Mucosa of descending colon (tissue), 3 donors: ENCODE data around the gene GUCA2A. TPM values are rescaled to one million over a fixed set of nuclear protein-coding genes. Genes with fewer than 3 reads are reported as not detected.

ENCODE experiments used
- ATAC-seq: fragments of 200-7000 bp; cut with Tn5 transposase; one replicate; pipeline ENCODE4 v1.9.1; 2020; ENCODE audit warnings: mild to moderate bottlenecking, moderate library complexity
- DNase-seq, 3 donors: peaks; one replicate each; pipeline ENCODE4 v3.0.0-alpha.2; 2020
- H3K36me3 ChIP-seq: fragments of 200-600 bp; one replicate; pipeline ENCODE4 v1.8.0; 2021; ENCODE audit warnings: low read depth, mild to moderate bottlenecking
- H3K4me1 ChIP-seq: fragments of 200-600 bp; one replicate; pipeline ENCODE4 v1.8.0; 2021; ENCODE audit warnings: low read depth, mild to moderate bottlenecking
- H3K4me3 ChIP-seq: fragments of 200-600 bp; one replicate; pipeline ENCODE4 v1.8.0; 2021; ENCODE audit warnings: mild to moderate bottlenecking
- H3K9me3 ChIP-seq: fragments of 200-600 bp; one replicate; pipeline ENCODE4 v1.8.0; 2021; ENCODE audit warnings: mild to moderate bottlenecking
- intact Hi-C, 2 donors: fragments of 100-400 bp; cut with DNase I in 1 of 2; cut with micrococcal nuclease in 1 of 2; formaldehyde crosslinking; loops; one replicate each; pipeline versions ENCODE4 v1.11.0 to v1.11.1; 2022; cut with DNase I, micrococcal nuclease
- total RNA-seq, 3 donors: library from RNA; stranded (reverse); fragmentation: NEBNext Ultra II Directional in 2 of 3; extraction: Animal tissue kit (Norgen Biotek cat#: 25700) in 2 of 3; gene quantifications; one replicate each; pipeline versions ENCODE4 v1.2.1 to v1.2.4, GENCODE V29; 2021 to 2023
- TF ChIP-seq, protein P1 (sequence below): fragments of 200-600 bp; IDR thresholded peaks from one replicate; pipeline ENCODE4 v1.8.0; 2022; ENCODE audit warnings: antibody characterized with exemption, mild to moderate bottlenecking
- donor health status: DM: no; HTN: no; CAD: no; lungs with moderate emphysema.
- donor health status: DM: no; HTN: no; CAD: no.
- donor health status: DM: no; HTN: yes; CAD: no.

The GUCA2A gene
- total RNA-seq, 3 donors from 2014 or later, result 920 to 2,800 (median 1,254) TPM

DNA sequence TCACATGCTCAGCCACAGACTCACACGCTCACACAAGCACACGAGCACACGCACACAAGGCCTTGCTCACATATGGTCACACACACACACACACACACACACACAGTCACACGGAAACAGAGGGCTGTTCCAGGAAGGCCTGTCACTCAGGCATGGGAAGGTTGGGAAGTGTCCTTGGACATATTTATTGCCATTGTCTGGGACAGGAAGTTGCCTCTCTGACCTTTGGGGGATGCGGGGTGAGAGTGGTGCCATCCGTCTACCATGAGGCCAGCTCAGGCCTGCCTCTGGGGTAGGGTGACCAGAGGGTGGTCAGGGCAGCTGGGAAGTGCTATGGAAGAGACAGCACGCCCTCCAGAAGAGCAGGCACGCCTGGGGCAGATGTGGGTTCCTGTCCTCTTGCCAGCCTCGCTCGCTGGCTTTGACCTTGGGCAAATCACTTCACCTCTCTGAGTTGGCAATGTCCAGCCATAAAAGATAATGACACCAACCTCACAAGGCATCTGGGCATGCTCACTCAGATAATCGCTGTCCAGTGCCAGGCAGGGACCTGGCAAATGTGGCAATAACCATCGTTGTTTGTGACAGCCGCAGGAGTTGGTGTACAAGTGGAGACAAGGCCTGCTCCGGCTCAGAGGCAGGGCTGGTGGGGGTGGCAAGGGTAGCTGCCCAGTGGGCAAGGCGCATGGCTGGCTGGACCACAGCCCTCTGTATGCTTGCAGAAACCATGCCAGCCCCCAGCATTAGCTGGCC is 8.0 kb upstream of the GUCA2A start:
- peak; percentile 70 for ATAC-seq
- TF ChIP-seq, protein P1, sequence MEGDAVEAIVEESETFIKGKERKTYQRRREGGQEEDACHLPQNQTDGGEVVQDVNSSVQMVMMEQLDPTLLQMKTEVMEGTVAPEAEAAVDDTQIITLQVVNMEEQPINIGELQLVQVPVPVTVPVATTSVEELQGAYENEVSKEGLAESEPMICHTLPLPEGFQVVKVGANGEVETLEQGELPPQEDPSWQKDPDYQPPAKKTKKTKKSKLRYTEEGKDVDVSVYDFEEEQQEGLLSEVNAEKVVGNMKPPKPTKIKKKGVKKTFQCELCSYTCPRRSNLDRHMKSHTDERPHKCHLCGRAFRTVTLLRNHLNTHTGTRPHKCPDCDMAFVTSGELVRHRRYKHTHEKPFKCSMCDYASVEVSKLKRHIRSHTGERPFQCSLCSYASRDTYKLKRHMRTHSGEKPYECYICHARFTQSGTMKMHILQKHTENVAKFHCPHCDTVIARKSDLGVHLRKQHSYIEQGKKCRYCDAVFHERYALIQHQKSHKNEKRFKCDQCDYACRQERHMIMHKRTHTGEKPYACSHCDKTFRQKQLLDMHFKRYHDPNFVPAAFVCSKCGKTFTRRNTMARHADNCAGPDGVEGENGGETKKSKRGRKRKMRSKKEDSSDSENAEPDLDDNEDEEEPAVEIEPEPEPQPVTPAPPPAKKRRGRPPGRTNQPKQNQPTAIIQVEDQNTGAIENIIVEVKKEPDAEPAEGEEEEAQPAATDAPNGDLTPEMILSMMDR, result no peak

DNA sequence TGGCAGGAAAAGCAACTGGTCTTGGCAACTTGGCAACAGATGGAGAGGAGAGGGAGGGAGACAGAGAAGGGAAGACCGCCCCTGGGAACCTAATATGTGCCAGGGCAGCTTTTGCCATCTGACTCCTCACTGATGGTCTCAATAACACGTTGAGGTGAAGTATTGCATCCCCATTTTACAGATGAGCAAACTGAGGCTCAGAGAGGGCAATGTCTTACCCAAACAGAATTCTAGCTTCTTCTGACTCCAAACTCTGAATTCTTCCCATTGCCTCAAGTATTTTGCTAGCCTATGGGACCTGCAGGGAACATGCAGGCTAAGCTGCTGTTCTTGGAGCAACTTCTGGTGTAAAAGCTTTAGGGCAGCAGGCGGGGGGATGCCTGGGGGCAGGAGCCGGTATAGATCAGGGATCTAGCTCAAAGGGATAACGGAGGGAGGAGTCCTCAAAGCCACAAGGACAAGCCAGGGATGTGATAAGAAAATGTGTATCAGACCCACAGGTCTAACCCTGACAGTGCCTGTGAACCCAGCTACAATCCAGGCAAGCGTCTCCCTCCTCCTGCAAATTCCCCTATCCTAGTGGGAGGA is 7.2 kb upstream of the GUCA2A start:
- peaks cover 37% of the 10 kb centered on the region for H3K4me1 ChIP-seq
- no peak overlapping the region for H3K4me3 ChIP-seq
- no peaks in the 10 kb centered on the region for H3K9me3 ChIP-seq
- no peaks in the 10 kb centered on the region for H3K36me3 ChIP-seq
- TF ChIP-seq, protein P1, result no peak
- DNase-seq (peak in 1 of 3 donors; percentile 23), ATAC-seq (no peak)
- intact Hi-C loops, result no loop called here

More for the DNA sequence above, 8.0 kb upstream of the GUCA2A start:
- Histone ChIP-seq H3K9me3 (no peaks in the 10 kb centered on the region), H3K36me3 (no peaks in the 10 kb centered on the region), H3K4me1 (peaks cover 37% of the 10 kb centered on the region), H3K4me3 (no peak overlapping the region)
- intact Hi-C loops, result no loop called here
- DNase-seq, result peak; percentile 52 to 76 (median 63)

DNA sequence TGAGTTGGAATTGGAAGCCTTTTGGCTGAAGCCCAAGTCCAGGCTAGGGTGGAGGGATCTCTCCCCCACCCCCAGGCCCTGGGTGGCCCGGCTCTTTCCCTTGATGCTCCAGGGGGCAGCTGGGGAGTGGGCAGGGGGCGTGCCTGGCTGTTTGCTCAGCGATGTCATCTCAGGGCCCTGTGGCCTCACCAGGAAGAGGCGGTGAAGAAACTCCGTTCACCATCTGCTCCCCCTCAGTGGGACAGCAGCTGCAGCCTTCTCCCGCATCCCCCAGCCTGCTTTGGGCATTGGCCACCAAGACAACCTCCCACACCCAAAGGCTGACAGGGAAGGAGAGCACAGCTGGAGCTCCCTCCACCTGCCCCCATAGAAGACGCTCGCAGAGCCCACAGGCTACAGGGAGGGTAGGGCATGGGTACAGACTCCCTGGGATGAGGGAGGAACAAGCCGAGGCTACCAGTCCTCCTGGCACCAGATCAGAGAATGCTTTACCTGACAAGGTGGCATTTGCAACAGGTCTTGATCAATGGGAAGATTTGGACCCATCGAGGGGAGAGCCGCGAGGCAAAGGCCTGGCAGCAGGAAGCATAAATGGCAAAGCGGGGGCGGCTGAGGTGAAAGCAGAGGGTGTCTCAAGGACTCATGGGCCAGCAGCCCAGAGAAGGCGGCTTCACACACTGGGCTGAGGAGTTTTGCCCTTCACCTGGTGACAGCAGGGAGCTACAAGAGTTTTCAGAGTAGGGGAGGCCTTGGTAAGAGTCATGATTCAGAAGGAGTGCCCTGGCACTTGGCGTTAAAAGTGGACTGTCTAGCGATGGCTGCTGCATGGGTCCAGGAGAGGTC is 6.5 kb upstream of the GUCA2A start:
- TF ChIP-seq, protein P1, result no peak
- DNase-seq, result peak in 2 of 3 donors; percentile 47 to 48

DNA sequence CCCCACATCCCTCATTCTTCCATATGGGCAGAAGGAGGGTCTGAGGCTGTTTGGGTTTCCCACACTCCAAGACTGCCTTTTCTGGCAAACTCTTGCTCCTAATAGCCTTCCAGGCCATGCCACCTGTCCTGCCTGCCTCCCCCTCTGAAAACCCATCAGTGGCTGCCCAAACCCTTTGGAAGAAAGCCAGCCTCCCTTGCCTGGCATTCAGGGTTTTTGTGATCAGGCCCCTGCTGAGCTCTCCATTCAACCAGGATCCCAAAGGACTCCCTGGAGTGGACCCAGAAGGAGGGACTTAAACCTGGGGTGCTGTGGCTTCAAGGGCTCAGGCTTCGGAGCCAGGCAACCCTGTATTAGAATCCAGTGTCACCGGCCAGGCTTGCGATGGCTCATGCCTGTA is 4.2 kb upstream of the GUCA2A start:
- no peak for DNase-seq
- Histone ChIP-seq H3K36me3 (no peaks in the 10 kb centered on the region), H3K4me3 (no peak overlapping the region), H3K4me1 (peaks cover 55% of the 10 kb centered on the region), H3K9me3 (no peaks in the 10 kb centered on the region)
- no peak for ATAC-seq
- intact Hi-C loops, result no loop called here
- TF ChIP-seq, protein P1, result no peak

More for the DNA sequence above, 6.5 kb upstream of the GUCA2A start:
- Histone ChIP-seq H3K36me3 (no peaks in the 10 kb centered on the region), H3K4me1 (peaks cover 41% of the 10 kb centered on the region), H3K9me3 (no peaks in the 10 kb centered on the region), H3K4me3 (no peak overlapping the region)
- intact Hi-C loops, result no loop called here
- no peak for ATAC-seq

DNA sequence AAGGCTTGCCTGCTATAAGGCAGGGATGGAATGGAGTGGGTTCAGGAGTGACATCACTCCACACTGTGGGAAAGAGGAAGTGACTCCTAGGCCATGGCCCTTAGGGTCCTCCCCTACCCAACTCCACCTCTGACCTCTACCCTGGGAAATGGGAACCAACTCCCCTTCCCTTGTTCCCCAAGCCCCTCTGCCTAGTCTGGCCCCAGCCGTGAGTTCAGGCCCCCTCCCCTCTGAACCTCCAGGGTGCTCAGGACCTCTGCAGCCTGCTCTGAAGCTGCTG is 3.8 kb upstream of the GUCA2A start:
- intact Hi-C loops, result no loop called here
- Histone ChIP-seq H3K4me1 (peaks cover 55% of the 10 kb centered on the region), H3K4me3 (no peak overlapping the region), H3K9me3 (no peaks in the 10 kb centered on the region), H3K36me3 (no peaks in the 10 kb centered on the region)
- DNase-seq (no peak), ATAC-seq (no peak)
- TF ChIP-seq, protein P1, result no peak
